GM21526 (cell line): ENCODE data around the gene STIMATE.

Source experiments
- ATAC-seq: cut with Tn5 transposase; IDR thresholded peaks from one replicate; pipeline ENCODE4 v1.9.1; 2021; ENCODE audit warnings: moderate library complexity; ENCODE audit not compliant: unreplicated experiment, low FRiP score

STIMATE gene

GRCh38 chr3:52843881-52844280 is 53.5 kb downstream of the STIMATE start:
- ATAC-seq = no peak

- no peak for ATAC-seq
Observed at GRCh38 chr3:52843108-52843865, 54.1 kb downstream of the STIMATE start.

GRCh38 chr3:52842424-52842823 is 54.9 kb downstream of the STIMATE start:
- no peak for ATAC-seq

GRCh38 chr3:52841981-52842340 is 55.4 kb downstream of the STIMATE start:
- no peak for ATAC-seq

- no peak for ATAC-seq
Observed at GRCh38 chr3:52841211-52841980, 56.0 kb downstream of the STIMATE start.

- no peak for ATAC-seq
Observed at GRCh38 chr3:52839892-52840545, 57.3 kb downstream of the STIMATE start.

GRCh38 chr3:52839268-52839575 is 58.1 kb downstream of the STIMATE start:
- ATAC-seq = no peak

- ATAC-seq = no peak
Observed at GRCh38 chr3:52838561-52839267, 58.6 kb downstream of the STIMATE start.

GRCh38 chr3:52836986-52837385 is 60.4 kb downstream of the STIMATE start:
- ATAC-seq = no peak

- ATAC-seq = no peak
Observed at GRCh38 chr3:52836471-52836845, 60.9 kb downstream of the STIMATE start.

- no peak for ATAC-seq
Observed at GRCh38 chr3:52835766-52836470, 61.4 kb downstream of the STIMATE start.

GRCh38 chr3:52834871-52835501 is 62.4 kb downstream of the STIMATE start, which contains the start of gene MUSTN1:
Gene MUSTN1 (minus strand): TSS chr3:52835019. CDS start chr3:52834948, 71 bp downstream.
- ATAC-seq = no peak

GRCh38 chr3:52833202-52833601 is 64.1 kb downstream of the STIMATE start:
- ATAC-seq = no peak

- ATAC-seq = no peak
Observed at GRCh38 chr3:52831500-52832301, 65.6 kb downstream of the STIMATE start.

GRCh38 chr3:52830535-52831258 is 66.7 kb downstream of the STIMATE start, which contains the start of gene ITIH4:
Gene ITIH4 (minus strand): TSS chr3:52830672. CDS start chr3:52830642, 30 bp downstream.
- no peak for ATAC-seq

GRCh38 chr3:52829906-52830463 is 67.4 kb downstream of the STIMATE start:
- no peak for ATAC-seq

- no peak for ATAC-seq
Observed at GRCh38 chr3:52829482-52829881, 67.9 kb downstream of the STIMATE start.

- no peak for ATAC-seq
Observed at GRCh38 chr3:52827866-52828376, 69.4 kb downstream of the STIMATE start.
